ENCODE results near the gene YEATS4.
A peak's percentile ranks its signal among the peaks of the same experiment; 100 is the strongest.
"Not testable (repeated sequence)": the region's sequence is repeated elsewhere in the genome, so short reads cannot be mapped to it uniquely, and the experiment has no call there.

The YEATS4 gene

DNA sequence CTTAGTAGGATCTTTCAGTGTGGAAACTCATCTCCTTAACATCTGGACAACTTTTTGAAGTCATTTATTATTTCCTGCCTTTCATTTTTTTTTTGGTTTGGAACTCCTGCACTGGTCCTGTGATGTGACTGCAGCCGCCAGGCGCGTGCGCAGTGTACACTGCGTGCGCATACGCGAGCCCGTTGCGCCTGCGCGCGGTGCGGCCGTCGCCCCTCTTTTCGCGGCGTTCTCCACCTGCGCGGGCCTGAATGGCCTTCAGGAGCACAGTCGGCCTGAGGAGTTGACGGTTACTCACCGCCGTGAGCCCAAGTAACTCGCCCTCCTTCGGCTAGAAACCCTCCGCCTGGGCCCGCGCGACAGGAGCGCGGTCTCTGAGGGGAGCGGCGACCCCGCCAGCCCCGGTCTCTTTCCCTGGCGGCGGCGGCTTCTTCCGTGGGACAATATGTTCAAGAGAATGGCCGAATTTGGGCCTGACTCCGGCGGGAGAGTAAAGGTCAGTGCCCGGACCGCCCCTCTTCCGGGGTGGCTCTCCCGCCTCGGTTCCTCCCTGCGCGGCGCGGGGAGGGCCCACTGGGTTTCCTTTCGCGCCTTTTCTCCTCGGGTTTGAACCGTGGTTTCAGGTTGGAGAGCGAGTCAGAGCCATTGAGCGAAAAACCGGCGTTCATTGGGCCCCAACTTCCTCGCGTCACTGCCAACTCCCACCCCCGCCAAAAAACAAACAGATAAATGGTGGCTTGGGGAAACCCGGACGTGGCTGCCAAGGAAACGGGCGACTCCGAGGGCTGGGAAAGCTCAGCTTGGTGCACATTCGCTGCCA, at the start of gene YEATS4:
YEATS4 (plus strand) TSS at position 213 of the 817 bp plus-strand sequence; CDS start at position 443, 230 bp downstream.
- peak; percentile 92 for DNase-seq

DNA sequence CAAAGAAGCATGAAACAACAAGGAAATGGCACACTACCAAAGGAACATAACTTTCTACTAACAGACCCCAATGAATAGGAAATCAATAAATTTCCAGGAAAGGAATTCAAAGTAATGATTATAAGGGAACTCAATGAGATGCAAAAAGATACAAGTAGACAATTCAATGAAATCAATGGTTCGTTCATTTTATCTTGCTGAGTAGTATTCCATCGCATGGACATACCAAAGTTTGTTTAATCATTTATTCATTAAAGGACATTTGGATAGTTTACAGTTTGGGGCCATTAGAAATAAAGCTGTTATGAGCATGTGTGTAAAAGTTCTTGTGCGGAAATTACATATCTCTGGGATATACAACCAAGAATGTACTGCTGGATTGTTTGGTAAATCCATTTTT, 46.3 kb upstream of the YEATS4 start:
- no peak for DNase-seq

DNA sequence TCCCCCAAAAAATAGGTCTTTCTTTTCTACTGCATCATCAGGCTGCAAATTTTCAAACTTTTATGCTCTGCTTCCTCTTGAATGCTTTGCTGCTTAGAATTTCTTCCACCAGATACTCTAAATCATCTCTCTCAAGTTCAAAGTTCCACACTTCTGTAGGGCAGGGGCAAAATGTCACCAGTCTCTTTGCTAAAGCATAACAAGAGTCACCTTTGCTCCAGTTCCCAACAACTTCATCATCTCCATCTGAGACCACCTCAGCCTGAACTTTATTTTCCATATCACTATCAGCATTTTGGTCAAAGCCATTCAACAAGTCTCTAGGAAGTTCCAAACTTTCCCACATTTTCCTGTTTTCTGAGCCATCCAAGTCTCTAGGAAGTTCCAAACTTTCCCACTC, 42.8 kb upstream of the YEATS4 start:
- DNase-seq: not testable (repeated sequence)

DNA sequence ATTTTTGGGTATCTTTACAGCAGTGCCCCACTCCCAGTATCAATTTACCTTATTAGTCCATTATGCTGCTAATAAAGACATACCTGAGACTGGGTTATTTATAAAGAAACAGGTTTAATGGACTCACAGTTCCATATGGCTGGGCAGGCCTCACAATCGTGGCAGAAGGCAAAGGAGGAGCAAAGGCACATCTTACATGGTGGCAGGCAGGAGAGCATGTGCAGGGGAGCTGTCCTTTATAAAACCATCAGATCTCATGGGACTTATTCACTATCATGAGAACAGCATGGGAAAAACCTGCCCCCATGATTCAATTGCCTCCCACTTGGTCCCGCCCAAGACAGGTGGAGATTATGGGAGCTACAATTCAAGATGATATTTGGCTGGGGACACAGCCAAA, 42.3 kb upstream of the YEATS4 start:
- DNase-seq: not testable (repeated sequence)

DNA sequence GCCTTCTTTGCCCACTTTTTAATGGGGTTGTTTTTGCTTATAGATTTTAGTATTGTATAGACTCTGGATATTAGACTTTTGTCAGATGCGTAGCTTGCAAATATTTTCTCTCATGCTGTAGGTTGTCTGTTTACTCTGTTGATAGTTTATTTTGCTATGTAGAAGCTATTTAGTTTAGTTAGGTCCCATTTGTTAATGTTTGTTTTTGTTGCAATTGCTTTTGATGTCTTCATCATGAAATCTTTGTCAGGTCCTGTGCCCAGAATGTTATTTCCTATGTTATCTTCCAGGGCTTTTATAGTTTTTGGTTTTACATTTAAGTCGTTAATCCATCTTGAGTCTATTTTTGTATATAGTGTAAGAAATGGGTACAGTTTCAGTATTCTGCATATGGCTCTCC, 41.3 kb upstream of the YEATS4 start:
- no peak for DNase-seq

DNA sequence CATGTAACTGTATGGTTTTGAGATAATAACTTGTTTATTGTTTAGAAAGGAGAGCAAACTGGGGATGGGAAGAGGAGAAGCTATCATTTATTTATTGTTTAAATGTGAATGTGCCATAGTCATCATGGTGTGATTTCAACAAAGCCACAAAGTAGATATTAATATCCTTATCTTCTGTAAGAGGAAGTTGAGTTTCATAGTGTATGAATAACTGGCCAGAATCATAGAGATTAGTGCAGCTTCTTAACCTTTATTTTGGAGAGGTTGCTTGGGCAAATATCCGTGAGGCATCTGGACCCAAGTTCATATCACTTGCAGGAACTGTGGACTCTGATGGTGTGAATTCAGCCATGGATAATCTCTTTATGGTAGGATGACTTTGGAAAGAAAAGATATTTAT, 38.2 kb upstream of the YEATS4 start:
- DNase-seq: no peak

DNA sequence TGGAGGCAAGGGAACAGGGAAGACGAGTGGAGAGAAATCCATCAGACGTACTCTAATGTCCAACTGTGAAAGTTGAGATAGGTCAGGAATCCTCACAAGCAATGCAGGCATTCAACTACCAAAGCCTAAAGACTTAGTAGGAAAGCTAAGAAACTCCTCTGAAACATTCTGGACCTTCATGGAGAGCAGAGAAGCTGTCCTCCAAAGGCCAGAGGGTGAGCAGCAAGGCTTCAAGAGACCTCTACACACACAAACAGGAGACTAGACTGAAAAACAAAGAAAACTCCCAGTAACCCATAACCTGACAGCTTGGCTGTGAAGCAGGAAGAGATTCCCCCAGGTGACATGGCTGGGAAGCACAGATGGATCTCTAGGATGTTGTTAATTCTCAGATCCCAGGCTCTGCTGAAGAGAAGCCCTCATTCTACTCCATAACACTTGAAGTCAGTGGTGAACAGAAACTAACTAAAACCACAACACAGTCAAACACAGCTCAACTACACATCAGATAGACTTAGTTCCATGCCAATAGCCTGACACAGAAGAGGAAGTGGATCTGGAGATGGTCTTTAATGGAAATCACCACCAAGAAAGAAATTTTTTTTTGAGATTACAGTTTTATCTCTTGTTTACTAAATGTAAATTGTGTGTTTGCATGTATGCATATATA, 34.6 kb upstream of the YEATS4 start:
- no peak for DNase-seq

DNA sequence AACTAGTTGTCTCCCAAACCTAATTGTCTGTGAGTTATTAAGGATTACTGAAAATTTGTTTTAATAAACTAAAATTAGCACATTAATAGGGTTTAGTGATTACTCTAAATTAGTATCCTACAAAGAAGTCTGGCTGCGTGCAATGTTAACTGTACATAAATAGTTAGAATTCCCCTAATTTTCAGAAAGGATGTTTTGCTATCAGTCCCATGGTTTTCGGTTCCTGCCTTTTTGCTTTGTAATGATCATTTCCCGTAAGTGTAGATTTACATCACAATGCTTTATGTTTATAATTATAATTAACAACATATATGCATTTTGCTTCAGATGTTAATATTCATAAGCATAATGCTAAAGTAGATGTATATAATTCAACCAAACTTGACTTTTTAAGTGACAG, 31.1 kb upstream of the YEATS4 start:
- no peak for DNase-seq

DNA sequence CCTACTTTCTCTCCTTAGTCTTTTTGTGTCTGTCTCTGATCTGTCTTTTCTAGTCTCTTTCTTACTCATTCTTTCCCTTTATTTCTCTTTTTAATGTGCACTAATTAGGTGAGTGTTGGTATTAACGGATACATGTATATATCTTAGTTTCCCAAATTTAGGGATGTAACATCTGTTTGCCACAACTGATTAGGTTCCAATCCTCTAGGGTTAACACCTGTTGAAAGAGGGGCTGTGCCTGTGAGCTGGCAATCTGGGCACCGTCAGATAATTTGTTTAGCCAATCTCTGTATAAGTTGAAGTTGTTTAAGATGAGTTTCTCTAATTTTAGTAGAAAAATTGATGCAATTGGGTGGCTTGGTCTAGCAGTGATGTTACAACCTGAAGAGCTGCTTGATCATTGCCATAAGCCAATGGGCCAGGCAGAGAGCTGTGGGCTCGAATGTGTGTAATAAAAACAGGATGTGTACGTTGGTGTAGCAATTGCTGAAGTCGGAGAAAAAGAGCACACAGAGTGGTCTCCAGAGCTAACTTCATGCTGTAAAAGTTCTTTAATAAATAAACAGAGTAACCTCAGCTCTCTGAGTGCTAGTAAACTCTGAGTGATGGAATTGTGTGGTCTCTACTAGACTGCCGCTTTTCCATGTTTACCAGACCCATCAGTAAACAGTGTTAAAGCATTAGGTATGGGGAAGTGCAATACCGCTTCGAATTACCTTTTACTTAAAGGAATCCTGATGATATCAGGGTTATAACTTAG, 29.7 kb upstream of the YEATS4 start:
- no peak for DNase-seq

DNA sequence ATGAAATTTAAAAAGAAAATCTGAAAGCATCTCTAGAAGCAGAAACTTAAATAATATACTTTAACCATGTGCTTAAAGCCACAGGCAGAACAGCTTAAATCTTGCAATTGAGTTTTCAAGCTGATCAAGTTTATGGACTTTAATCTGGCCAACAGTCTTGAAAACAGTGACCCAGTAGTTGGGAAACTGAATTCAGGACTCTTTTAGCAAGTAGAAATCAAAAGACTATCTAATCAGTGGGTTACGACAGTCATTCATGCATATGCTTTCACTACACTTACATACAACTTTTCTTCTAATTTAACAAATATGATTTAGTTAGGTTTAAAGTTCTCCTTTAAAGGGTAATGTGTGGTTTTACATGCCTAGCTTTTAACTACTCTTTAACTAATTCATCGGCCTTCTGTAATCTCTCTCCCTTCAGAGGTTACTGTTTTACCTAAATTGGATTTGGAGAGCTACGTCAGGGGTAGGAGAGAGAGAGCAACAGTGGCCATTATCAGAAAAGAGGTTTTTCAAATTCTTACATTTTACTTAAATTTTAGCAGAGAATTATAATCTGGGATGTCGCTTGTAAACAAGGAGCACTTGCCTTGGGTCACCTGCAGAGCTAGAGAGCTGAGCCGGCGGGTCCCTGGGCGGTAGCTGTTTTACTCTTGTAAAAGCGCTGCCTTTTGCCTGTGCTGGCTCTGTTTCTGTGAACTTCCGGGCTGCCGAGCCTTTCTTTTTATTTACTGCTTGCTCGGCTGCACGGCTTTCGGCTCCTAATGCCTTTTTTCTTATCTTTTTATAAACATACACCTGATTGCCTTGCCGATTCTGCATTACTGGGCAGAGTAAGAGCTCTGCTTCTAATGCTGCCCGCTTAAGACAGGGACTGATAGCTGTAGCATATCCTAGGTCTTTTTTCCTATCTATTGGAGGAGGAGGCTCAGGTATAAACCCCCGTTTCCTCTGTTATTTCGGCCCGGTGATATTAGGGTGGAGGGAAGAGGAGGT, 28.8 kb upstream of the YEATS4 start:
- DNase-seq: no peak

DNA sequence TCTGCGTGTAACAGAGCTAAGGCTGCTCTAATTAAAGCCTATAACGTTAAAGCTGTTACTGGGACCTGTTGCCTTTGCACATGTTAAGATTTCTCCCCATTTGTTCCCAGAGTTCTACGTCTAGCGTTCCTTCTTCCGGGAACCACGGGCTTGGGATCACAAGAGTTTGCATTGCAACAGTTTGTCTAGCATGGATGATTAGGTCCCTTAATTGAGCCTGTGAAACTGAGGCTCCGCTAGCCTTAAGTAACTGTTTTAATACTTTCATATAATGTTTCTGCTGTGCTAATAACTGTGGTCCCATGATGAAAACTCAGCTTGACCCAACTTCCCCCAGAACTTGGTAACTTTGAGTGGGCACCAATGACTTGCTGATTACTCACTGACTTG, 28.0 kb upstream of the YEATS4 start:
- DNase-seq: no peak

DNA sequence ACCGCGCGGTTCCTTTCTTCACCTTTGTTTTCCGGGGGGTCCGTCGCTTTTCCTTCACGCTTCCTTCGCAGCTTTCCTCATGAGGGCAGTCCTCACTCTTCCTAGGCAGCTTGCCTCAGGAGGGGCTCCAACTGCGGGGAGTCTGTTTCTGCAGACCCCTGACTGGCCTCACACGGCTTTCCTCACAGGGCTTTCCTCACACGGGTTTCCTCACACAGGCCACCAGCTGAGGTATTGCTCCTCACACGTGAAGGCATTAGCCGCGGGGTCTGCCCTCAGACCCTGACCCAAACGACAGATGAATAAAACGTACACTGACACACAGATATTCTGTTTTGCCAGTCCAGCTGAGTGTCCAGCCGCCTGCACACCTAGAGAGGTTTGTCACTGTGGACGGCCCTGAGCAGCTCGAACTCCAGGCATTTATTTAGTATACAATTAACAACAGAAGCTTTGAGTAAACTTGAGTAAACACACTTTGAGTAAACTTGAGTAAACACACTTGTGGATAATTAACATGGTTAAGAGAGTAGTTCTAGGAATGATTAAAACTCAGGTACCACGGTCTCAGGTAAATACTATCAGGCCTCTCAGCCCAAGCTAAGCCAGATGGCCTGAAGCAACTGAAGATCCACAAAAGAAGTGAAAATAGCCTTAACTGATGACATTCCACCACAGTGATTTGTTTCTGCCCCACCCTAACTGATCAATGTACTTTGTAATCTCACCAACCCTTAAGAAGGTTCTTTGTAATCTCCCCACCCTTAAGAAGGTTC, 27.4 kb upstream of the YEATS4 start:
- no peak for DNase-seq

DNA sequence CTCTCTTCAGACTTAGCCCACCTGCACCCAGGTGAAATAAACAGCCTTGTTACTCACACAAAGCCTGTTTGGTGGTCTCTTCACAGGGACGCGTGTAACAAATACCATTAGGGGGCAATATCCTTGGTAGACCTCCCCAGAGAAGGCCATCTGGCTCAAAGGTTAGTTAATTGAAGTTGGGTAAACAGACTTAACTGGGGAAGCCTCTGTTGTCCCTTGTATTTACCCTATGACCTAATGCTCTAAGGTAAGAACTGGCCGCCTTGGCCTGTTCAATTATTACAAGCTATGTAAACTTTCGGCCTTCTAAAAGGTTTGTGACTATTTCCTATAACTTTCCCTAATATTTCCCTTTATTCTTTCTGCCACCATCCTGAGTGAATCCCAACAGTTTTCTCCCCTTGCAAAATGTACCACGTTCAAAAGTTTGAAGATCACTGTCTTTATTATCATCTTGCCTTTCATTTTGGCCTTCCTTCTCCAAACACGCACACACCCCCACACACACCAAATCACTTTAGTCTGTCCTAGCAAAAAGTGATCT, 26.7 kb upstream of the YEATS4 start:
- DNase-seq: no peak

DNA sequence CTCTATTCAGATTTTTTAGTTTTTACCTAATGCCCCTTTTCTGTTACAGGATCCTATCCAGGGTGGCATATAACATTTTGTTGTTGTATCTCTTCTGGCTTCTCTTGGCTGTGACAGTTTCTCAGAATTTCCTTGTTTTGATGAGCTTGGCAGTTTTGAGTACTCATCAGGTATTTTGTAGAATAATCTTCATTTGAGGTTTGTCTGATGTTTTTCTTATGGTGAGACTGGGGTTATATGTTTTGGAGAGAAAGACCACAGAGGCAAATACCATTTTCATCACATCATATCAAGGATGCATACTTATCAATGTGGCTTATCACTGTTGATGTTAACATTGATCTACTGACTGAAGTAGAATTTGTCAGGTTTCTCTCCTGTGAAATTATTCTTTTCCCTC, 25.4 kb upstream of the YEATS4 start:
- no peak for DNase-seq

DNA sequence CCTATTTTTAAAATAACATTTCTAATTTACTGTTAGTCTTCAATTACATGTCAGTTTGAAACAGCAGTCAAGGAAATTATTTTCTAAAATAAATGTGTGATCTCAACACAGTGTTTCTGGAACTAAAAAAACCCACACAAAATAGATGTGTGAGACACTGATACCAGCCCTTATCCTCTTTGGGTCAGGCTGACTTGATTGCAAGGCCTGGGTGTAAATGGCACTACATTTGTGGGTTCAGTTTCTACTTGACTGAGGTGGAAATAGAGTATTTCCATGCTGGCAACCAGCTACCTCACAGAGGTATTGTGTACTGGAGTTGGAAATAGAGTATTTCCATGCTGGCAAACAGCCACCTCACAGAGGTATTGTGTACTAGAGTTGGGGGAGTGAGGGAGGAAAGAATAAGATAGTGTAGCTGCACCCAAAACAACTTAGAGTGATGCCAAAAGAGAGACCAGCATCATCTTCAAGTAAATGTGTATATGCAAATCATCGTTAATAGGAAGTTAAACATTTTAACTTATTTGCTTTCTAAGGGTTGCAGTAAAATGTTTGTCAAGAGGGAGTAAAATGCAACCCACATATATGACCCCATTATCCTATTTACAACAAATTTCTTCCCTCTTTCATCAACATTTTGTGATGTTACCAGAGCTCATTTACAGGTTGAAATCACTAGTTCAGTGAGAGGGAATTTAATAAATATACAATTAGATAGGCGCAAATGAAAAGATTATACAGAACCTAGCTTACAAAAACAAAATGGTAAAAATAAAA, 22.0 kb upstream of the YEATS4 start:
- DNase-seq: no peak

DNA sequence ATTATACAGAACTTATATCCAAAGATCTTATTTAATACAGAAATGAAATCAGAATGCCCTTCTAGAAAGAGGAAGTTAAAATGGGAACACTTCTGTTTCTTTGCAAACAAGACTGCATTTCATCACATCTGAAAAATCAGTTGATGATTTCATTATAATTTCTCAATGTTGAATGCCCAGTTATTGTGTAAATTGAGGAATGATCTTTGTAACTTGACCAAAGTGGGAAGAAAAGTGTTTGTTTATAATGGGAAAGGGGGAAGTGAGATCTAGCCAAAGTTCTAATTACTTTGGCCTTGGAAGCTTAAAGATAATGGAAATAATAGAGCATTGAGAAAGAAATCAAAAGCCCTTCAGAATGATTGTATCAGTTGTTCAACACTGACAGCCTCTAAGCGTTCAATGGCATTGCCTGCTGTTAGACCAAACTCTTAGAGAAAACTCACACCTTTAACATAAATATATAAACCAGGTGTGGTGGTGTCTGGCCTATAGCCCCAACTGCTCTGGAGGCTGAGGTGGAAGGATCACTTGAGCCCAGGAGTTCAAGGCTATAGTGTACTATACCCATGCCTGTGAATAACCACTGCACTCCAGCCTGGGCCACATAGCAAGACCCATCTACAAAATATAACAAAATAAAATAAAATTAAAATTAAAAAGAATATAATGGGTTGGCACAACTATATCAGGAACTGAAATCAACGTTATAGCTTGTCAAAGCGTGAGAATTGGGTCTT, 21.3 kb upstream of the YEATS4 start:
- no peak for DNase-seq

DNA sequence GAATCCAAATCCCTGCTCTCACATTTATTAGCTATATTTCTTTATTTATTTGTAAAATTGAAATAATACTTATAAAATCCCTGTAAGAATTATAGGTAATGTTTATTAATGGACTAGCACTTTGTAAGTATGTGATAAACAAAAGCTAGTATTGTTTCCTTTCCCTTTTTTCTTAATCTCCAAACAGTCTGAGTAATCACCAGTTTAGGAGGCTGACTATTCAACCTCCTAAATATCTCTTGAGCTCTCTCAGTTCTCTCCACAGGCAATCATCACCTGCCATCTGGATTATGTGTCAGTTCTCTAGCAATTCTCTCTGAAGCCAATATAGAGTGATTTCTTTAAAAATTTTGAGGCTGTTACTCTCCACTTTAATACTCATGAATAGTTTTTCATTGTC, 20.6 kb upstream of the YEATS4 start:
- no peak for DNase-seq

DNA sequence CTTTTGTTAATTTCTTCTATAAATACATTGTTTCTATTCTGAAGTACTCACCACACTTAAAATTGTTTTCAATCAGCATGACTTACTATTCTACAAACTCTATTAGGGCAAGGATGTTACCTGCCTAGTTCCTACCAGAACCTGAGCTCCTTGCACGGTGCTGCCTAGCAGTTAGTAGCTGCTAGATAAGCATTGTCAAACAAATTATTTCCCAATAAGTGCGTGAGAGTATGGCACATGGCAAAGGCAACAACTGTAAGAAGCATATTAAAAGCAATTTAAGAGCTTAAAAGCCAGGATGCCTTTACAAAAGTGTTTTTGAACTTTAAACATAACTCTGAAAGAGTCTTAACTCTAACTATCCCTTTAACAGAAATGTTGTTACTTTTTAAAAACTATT, 19.5 kb upstream of the YEATS4 start:
- DNase-seq: no peak

DNA sequence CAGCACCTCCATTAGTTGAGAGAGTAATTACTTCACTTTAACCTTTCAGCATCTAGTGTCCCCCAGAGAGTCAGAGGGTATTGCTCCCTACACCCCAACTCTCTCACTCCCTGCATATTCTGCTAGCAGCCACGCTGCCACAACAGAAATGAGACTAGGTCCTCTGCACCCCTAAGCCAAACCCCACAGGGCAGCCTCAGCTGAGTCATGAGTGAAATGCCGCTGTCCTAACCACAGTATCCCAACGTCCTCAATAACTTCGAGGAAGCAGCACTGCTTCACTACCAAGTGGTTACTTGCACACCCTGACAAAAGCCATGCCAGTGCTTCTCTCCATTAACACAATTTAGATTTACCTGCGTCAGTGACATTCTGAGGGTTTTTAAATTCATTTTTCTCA, 18.2 kb upstream of the YEATS4 start:
- no peak for DNase-seq

DNA sequence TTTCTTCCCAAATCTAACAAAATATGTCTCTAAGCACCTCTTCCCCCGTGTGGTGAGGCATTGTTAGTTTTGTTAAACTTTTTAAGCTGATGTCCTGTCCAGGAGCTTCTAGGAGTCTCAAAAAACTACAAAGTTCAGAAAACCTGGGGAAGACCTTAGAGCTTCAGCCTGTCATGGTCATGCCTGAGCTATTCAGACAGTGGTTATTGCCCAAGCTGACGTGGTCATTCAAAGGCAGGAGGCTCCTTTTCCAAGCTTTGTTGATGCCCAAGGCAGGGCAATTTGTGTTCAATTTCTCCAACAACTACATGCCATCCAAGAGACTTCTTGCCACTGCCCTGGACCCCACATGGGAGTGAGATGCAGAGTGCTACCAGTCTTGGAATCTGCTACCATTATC, 17.1 kb upstream of the YEATS4 start:
- no peak for DNase-seq
